Heart right ventricle (tissue), 16 donors: ENCODE results near the gene TTLL10. TPM values are rescaled to one million over a fixed set of nuclear protein-coding genes. Genes with fewer than 3 reads are reported as not detected.

Experiments used
- ATAC-seq, 8 donors: fragments of 200-7000 bp; cut with Tn5 transposase; one replicate each; pipeline ENCODE4 v1.9.1; 2020; ENCODE audit warnings: mild to moderate bottlenecking in 8 of 8, moderate library complexity in 8 of 8, moderate number of reproducible peaks in 1 of 8
- DNase-seq, 2 donors: peaks; one replicate each; pipeline ENCODE4 v3.0.0-alpha.2; 2020
- H3K27ac ChIP-seq, 10 donors: fragments of 200-600 bp; sonication (generic) in 2 of 10; one replicate each; pipeline versions ENCODE4 v1.5.0 to v1.8.0; 2020 to 2022; ENCODE audit warnings: mild to moderate bottlenecking in 3 of 10
- H3K27me3 ChIP-seq, 7 donors: fragments of 200-600 bp; one replicate each; pipeline ENCODE4 v1.8.0; 2021 to 2022; ENCODE audit warnings: mild to moderate bottlenecking in 2 of 7
- H3K36me3 ChIP-seq, 9 donors: fragments of 200-600 bp; sonication (generic) in 1 of 9; one replicate each; pipeline versions ENCODE4 v1.5.0 to v1.8.0; 2020 to 2022; ENCODE audit warnings: mild to moderate bottlenecking in 2 of 9
- H3K4me1 ChIP-seq, 9 donors: fragments of 200-600 bp; sonication (generic) in 1 of 9; one replicate each; pipeline versions ENCODE4 v1.5.0 to v1.8.0; 2020 to 2022; ENCODE audit warnings: mild to moderate bottlenecking in 4 of 9
- H3K4me3 ChIP-seq, 10 donors: fragments of 200-600 bp; sonication (generic) in 2 of 10; one replicate each; pipeline versions ENCODE4 v1.5.0 to v1.8.0; 2020 to 2022; ENCODE audit warnings: mild to moderate bottlenecking in 7 of 10, moderate library complexity in 2 of 10
- H3K9me3 ChIP-seq, 11 donors: fragments of 200-600 bp in 10 of 11; sonication (generic) in 2 of 11; one replicate each; pipeline versions ENCODE4 v1.5.0 to v1.8.0; 2013 to 2022; ENCODE audit warnings: mild to moderate bottlenecking in 2 of 11, control low read depth in 1 of 11, moderate library complexity in 1 of 11
- WGBS, 2 donors: extraction: QIAGEN DNeasy Blood & Tissue Kit; methylation state at CpG; one replicate each; pipeline ENCODE4 v1.1.7; 2013; ENCODE audit warnings: inconsistent platforms in 1 of 2; 5-methylcytosine and 5-hydroxymethylcytosine counted together
- intact Hi-C, 10 donors: fragments of 100-400 bp; cut with DNase I; formaldehyde crosslinking; loops; one replicate each; pipeline versions ENCODE4 v1.11.1 to v1.14.2; 2022
- polyA plus RNA-seq, 2 donors: library from polyadenylated mRNA; stranded (reverse); fragments of 200-250 nt; gene quantifications; one replicate each; pipeline ENCODE4 v1.2.3, GENCODE V29; 2013
- total RNA-seq, 10 donors: library from RNA; stranded (reverse); fragmentation: NEBNext Ultra II Directional in 3 of 10; extraction: Animal tissue kit (Norgen Biotek cat#: 25700) in 3 of 10; gene quantifications; one replicate each; pipeline versions ENCODE4 v1.2.1 to v1.2.4, GENCODE V29; 2021 to 2023
- TF ChIP-seq, protein P1 (sequence below), 9 donors: fragments of 200-600 bp; sonication (generic) in 2 of 9; IDR thresholded peaks; one replicate each; pipeline versions ENCODE4 v1.5.0 to v1.8.0; 2021 to 2022; ENCODE audit warnings: antibody characterized with exemption in 9 of 9, mild to moderate bottlenecking in 5 of 9, moderate library complexity in 1 of 9
- donor health status: Arrhythmogenic right ventricular cardiomyopathy.
- donor health status: ischemic (EF 13 %, LVEDD 7.1; RV severe dilation, severe dysfunction).
- donor health status: healthy with polysubstance abuse.
- donor health status: DM: no; HTN: yes; CAD: no.
- donor health status: DM: no; HTN: no; CAD: no.
- donor health status: ischemic (EF 25% LVEDD 6.9; RV normal size, moderate dysfunction).
- donor health status: ischemic (EF 25% LVEDD 5.7; RV mildly dilated, moderate dysfunction).
- donor health status: healthy.
- donor health status: DM: yes; HTN: yes; CAD: no.
- donor health status: Ischemic cardiomyopathy.
- donor health status: ischemic (EF 35%, LVEDD 5.7; RV mildly dilated, moderate dysfunction).
- donor health status: nonischemic (EF 11% LVEDD 7.7; RV severe dilation, severe dysfunction).
- donor health status: DM: yes; HTN: yes; CAD: no.
- donor health status: PGD.
- donor health status: ischemic (EF 29% LVEDD 5.4; RV normal size, mild dysfunction).
- donor health status: nonischemic (EF 23%, LVEDD 6.1; RV moderate dilation, normal function).

The TTLL10 gene
- total and polyA plus RNA-seq, 12 donors = 0.09 to 0.53 (median 0.26) TPM; not detected in 3

- intact Hi-C loops = loop anchor here in 1 of 10 donors (5.0 kb wide), 1 partner anchor 43 kb away; no protein-coding TSS in a partner anchor
- Histone ChIP-seq H3K36me3 (no peaks in the 10 kb centered on the region), H3K9me3 (peaks cover 0 to 5% (median 0%) of the 10 kb centered on the region in 11 donors), H3K4me3 (peak overlapping the region in 9 of 10 donors; percentile 34 to 57 (median 48)), H3K27me3 (peaks cover 0 to 36% (median 14%) of the 10 kb centered on the region in 7 donors), H3K4me1 (peaks cover 0 to 11% (median 7%) of the 10 kb centered on the region in 9 donors), H3K27ac (peak overlapping the region in 4 of 10 donors; percentile 43 to 73 (median 62))
- ATAC-seq (peak in 1 of 8 donors; percentile 7), DNase-seq (peak in 1 of 2 donors; percentile 7)
- TF ChIP-seq, protein P1, sequence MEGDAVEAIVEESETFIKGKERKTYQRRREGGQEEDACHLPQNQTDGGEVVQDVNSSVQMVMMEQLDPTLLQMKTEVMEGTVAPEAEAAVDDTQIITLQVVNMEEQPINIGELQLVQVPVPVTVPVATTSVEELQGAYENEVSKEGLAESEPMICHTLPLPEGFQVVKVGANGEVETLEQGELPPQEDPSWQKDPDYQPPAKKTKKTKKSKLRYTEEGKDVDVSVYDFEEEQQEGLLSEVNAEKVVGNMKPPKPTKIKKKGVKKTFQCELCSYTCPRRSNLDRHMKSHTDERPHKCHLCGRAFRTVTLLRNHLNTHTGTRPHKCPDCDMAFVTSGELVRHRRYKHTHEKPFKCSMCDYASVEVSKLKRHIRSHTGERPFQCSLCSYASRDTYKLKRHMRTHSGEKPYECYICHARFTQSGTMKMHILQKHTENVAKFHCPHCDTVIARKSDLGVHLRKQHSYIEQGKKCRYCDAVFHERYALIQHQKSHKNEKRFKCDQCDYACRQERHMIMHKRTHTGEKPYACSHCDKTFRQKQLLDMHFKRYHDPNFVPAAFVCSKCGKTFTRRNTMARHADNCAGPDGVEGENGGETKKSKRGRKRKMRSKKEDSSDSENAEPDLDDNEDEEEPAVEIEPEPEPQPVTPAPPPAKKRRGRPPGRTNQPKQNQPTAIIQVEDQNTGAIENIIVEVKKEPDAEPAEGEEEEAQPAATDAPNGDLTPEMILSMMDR (IDR thresholded peaks at IDR 0.05) = no peak
- 71 to 76% methylated on average over 30 to 31 of the region's 31 CpGs for WGBS, 2 donors
Measured at GRCh38 chr1:1199961-1200875, 26.5 kb downstream of the TTLL10 start.

DNA sequence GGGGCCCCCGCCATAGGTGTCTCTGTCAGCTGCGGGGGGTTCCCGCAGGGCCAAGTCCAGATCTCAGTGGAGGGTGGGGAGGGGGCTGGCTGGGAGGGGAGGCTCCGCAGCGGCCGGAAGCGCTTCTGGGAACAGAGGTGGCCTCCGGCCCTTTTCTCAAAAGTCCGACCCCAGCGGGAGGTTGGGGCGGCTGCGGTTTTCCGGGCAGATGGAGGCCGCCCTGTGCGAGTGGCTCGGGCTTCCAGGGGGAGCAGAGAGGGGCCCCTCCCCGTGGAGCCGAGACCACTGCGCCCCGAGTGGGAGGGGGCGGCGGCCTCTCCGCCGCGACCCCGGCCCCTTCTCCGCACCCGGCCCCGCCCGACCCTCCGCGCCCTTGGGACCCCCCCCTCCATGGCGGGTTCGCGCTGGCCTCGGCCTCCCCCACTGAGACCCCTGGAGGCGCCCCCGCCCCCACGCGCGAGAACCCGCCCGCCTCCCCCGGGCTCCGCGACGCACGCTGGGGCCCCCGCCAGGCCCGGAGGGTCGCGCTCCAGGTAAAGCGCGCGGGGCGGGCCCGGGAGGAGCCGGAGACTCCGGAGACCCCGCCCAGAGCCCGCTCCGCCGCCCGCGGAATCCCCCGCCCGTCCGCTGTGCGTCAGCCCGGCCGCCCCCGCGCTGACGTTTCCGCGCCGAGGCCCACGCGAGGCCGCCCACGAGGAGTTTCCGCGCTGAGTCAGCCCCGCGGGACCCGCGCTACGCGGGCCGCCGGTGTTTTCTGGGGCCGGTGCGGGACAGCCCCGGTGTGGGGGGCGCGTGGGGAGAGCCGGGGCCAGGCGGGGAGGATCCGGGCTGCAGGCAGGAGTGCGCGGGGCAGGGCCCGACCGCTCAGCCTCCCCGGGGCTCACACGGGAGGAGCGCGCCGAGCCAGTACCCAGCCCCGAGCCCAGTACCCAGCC is 27.5 kb downstream of the TTLL10 start:
- peak; percentile 21 to 87 (median 66) for ATAC-seq
- H3K27me3 ChIP-seq = peaks cover 0 to 46% (median 22%) of the 10 kb centered on the region in 7 donors
- H3K27ac ChIP-seq = peak overlapping the region in 6 of 10 donors; percentile 26 to 73 (median 62)
- H3K4me1 ChIP-seq = peaks cover 0 to 17% (median 11%) of the 10 kb centered on the region in 9 donors
- peak overlapping the region; percentile 21 to 57 (median 48) for H3K4me3 ChIP-seq
- peak; percentile 56 to 70 for DNase-seq
- WGBS, 2 donors = 1 to 3% methylated on average over 57 to 109 of the region's 109 CpGs
- intact Hi-C loops = loop anchor here in 1 of 10 donors (5.0 kb wide), 1 partner anchor 44 kb away; no protein-coding TSS in a partner anchor
- no peaks in the 10 kb centered on the region for H3K9me3 ChIP-seq
- TF ChIP-seq, protein P1 (IDR thresholded peaks at IDR 0.05) = no peak
- H3K36me3 ChIP-seq = no peaks in the 10 kb centered on the region

GRCh38 chr1:1202831-1203560 is 29.3 kb downstream of the TTLL10 start:
- 65 to 73% methylated on average over 26 to 27 of the region's 27 CpGs for WGBS, 2 donors
- Histone ChIP-seq H3K4me1 (peaks cover 0 to 29% (median 23%) of the 10 kb centered on the region in 9 donors), H3K4me3 (no peak overlapping the region), H3K36me3 (no peaks in the 10 kb centered on the region), H3K9me3 (no peaks in the 10 kb centered on the region), H3K27me3 (peaks cover 13 to 61% (median 41%) of the 10 kb centered on the region in 7 donors), H3K27ac (no peak overlapping the region)
- no peak for ATAC-seq
- intact Hi-C loops = loop anchor here in 1 of 10 donors (5.0 kb wide), 1 partner anchor 46 kb away; no protein-coding TSS in a partner anchor
- TF ChIP-seq, protein P1 (IDR thresholded peaks at IDR 0.05) = no peak
- peak in 1 of 2 donors; percentile 7 for DNase-seq
